Measurements from ENCODE around the gene UBE2D1. TPM values are rescaled to one million over a fixed set of nuclear protein-coding genes. Genes with fewer than 3 reads are reported as not detected.
A peak's percentile ranks its signal among the peaks of the same experiment; 100 is the strongest.

The UBE2D1 gene
- total RNA-seq, 2 donors from 2014 or later = 9.8 to 11.4 TPM

DNA sequence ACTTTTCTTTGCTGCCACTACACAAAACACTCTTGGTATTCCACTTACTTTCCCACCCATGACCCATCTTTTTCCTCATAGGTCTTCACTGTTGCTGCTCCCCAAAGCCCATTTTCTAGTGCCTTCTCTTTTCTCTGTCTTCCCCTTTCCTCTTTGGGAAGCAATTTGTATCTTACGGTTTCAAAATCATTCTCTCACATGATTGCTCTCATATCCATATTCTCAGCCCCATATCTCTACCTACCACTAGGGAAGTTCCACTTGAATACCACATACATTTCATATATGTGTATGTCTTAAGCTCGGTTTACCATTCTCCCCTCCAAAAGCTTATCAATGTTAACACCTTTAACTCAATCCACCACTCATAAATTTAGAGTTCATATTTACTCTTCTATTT is 3.2 kb upstream of the UBE2D1 start:
- no peaks in the 10 kb centered on the region for H3K27me3 ChIP-seq (replicated peaks; ENCODE audit: insufficient read depth)
- intact Hi-C loops (cut with DNase I) = loop anchor here (10.0 kb wide), 1 partner anchor 53 kb away; the partner anchor contains the start of gene TFAM
- DNase-seq (ENCODE audit: low spot score) = no peak
- H3K36me3 ChIP-seq = no peaks in the 10 kb centered on the region
- no peaks in the 10 kb centered on the region for H3K9me3 ChIP-seq
- TF ChIP-seq, protein P1, sequence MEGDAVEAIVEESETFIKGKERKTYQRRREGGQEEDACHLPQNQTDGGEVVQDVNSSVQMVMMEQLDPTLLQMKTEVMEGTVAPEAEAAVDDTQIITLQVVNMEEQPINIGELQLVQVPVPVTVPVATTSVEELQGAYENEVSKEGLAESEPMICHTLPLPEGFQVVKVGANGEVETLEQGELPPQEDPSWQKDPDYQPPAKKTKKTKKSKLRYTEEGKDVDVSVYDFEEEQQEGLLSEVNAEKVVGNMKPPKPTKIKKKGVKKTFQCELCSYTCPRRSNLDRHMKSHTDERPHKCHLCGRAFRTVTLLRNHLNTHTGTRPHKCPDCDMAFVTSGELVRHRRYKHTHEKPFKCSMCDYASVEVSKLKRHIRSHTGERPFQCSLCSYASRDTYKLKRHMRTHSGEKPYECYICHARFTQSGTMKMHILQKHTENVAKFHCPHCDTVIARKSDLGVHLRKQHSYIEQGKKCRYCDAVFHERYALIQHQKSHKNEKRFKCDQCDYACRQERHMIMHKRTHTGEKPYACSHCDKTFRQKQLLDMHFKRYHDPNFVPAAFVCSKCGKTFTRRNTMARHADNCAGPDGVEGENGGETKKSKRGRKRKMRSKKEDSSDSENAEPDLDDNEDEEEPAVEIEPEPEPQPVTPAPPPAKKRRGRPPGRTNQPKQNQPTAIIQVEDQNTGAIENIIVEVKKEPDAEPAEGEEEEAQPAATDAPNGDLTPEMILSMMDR (IDR thresholded peaks at IDR 0.05) = no peak
- no peak for TF ChIP-seq POLR2AphosphoS5 (IDR thresholded peaks at IDR 0.05)
- no peak for TF ChIP-seq POLR2A (IDR thresholded peaks at IDR 0.05)
- WGBS = 90% methylated on average over 2 of the region's 2 CpGs
- H3K4me3 ChIP-seq = no peak overlapping the region
- no peak overlapping the region for H3K27ac ChIP-seq
- no peaks in the 10 kb centered on the region for H3K4me1 ChIP-seq (replicated peaks)

DNA sequence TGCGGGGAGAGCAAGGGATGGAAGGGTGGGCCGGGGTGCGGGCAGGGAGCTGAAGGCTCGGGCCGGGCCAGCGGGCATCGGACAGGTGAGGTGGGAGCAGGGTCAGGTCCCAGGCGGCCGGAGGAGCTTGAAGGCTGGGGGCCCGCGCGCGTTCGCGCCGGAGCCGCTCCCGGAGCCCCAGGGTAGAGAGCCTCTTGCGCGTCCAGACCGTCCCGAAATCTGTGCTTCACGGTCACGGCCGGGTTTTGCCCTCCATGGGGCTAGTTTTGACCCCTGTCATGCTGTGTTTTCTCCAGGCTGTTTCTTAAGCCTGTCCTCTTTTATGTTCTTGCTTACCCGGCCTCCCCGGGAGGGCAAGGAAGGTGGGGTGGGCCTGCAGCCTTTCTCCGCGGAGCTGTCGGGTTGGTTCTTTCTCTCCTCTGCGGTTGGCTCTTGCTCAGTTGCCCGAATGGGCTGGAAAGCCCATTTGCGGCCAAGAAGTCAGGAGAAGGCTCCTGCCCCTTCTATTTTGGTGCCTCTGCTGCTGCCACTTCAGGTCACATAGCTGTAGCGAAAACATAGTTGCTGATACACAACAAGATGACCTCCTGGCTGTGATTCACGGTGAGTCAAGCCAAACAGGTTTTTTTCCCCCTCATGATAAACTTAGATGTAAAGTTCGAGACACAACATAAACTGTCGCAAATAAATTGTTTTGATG is 650 bp downstream of the UBE2D1 start:
- WGBS = 3% methylated on average over 29 of the region's 37 CpGs

DNA sequence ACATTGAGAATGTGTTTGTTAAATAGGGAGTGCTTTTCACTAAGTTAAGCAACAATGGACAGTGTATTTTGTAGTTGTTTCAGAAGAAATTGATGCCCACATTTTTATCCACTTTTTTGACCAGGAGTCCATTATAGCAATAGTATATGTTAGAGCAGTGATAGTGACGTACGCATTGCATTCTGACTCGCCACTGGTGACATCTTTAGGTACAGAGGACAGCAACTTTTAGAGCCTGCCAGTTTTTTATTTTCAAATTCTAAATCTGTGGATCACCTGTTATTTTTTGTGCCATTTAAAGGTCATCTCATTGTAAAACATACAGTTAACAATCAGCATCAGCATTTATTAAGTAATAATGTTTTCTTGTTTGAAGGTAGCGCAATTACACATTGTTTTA is 1.4 kb downstream of the UBE2D1 start:
- WGBS = 94% methylated on average over 4 of the region's 4 CpGs
- Histone ChIP-seq H3K27ac (no peak overlapping the region), H3K36me3 (no peaks in the 10 kb centered on the region), H3K4me1 (replicated peaks) (no peaks in the 10 kb centered on the region), H3K9me3 (no peaks in the 10 kb centered on the region), H3K27me3 (replicated peaks; ENCODE audit: insufficient read depth) (no peaks in the 10 kb centered on the region), H3K4me3 (peak overlapping the region in 1 of 2 donors; percentile 92)
- DNase-seq (ENCODE audit: low spot score) = no peak
- intact Hi-C loops (cut with DNase I) = loop anchor here (10.0 kb wide), 1 partner anchor 49 kb away; the partner anchor contains the start of gene TFAM
- TF ChIP-seq, protein P1 (IDR thresholded peaks at IDR 0.05) = no peak
- TF ChIP-seq POLR2A (IDR thresholded peaks at IDR 0.05) (no peak), POLR2AphosphoS5 (IDR thresholded peaks at IDR 0.05) (no peak)

More for the DNA sequence above, 650 bp downstream of the UBE2D1 start:
- no peaks in the 10 kb centered on the region for H3K36me3 ChIP-seq
- no peaks in the 10 kb centered on the region for H3K9me3 ChIP-seq
- H3K4me1 ChIP-seq (replicated peaks) = no peaks in the 10 kb centered on the region
- H3K27ac ChIP-seq = peak overlapping the region; percentile 76 to 83
- DNase-seq (ENCODE audit: low spot score) = peak; percentile 5
- intact Hi-C loops (cut with DNase I) = loop anchor here (10.0 kb wide), 1 partner anchor 49 kb away; the partner anchor contains the start of gene TFAM
- no peaks in the 10 kb centered on the region for H3K27me3 ChIP-seq (replicated peaks; ENCODE audit: insufficient read depth)
- TF ChIP-seq POLR2A (IDR thresholded peaks at IDR 0.05) (no peak), POLR2AphosphoS5 (IDR thresholded peaks at IDR 0.05) (no peak)
- TF ChIP-seq, protein P1 (IDR thresholded peaks at IDR 0.05) = no peak
- peak overlapping the region; percentile 85 to 92 for H3K4me3 ChIP-seq

DNA sequence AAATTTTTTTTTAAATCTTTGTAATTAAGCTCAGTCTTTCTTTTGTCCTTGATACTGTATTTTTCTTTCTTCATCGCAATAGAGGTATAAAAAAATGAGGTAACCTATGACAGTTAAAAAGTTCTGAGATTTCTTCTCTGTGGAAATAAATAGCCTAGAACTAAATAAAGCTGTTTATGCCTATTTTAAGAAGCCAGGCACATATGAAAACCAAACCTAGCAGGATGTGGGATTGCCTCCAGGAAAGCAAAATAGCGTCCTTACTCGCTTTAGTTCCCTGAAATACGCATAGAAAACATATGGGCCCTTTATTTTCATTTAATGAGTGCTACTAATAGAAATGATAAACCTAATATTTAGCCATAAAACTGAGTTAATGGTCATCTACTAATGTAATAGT is 6.6 kb downstream of the UBE2D1 start:
- Histone ChIP-seq H3K9me3 (no peaks in the 10 kb centered on the region), H3K27me3 (replicated peaks; ENCODE audit: insufficient read depth) (no peaks in the 10 kb centered on the region), H3K36me3 (no peaks in the 10 kb centered on the region), H3K27ac (no peak overlapping the region), H3K4me3 (no peak overlapping the region), H3K4me1 (replicated peaks) (no peaks in the 10 kb centered on the region)
- no peak for TF ChIP-seq POLR2A (IDR thresholded peaks at IDR 0.05)
- TF ChIP-seq, protein P1 (IDR thresholded peaks at IDR 0.05) = no peak
- no peak for TF ChIP-seq POLR2AphosphoS5 (IDR thresholded peaks at IDR 0.05)
- intact Hi-C loops (cut with DNase I) = no loop called here
- 90% methylated on average over 4 of the region's 4 CpGs for WGBS
- no peak for DNase-seq (ENCODE audit: low spot score)

GRCh38 chr10:58341947-58342346 is 7.1 kb downstream of the UBE2D1 start:
- Histone ChIP-seq H3K4me3 (no peak overlapping the region), H3K27me3 (replicated peaks; ENCODE audit: insufficient read depth) (no peaks in the 10 kb centered on the region), H3K9me3 (no peaks in the 10 kb centered on the region), H3K36me3 (no peaks in the 10 kb centered on the region), H3K27ac (no peak overlapping the region), H3K4me1 (replicated peaks) (no peaks in the 10 kb centered on the region)
- intact Hi-C loops (cut with DNase I) = no loop called here
- TF ChIP-seq POLR2AphosphoS5 (IDR thresholded peaks at IDR 0.05) = no peak
- no peak for DNase-seq (ENCODE audit: low spot score)
- WGBS = 82% methylated on average over 1 of the region's 1 CpG

All from prostate gland (tissue), 2 donors.